Uterus (tissue), 4 donors: ENCODE results near the gene S100A14. TPM values are rescaled to one million over a fixed set of nuclear protein-coding genes. Genes with fewer than 3 reads are reported as not detected.

Experiments used
- DNase-seq, 2 donors: peaks; one replicate each; pipeline ENCODE4 v3.0.0-alpha.2; 2019 to 2020
- H3K27ac ChIP-seq, 2 donors: fragments of 200-600 bp; sonication (generic); 1 replicate in 1 of 2; 2 replicates in 1 of 2; pipeline ENCODE4 v1.5.1; 2016 to 2018
- H3K27me3 ChIP-seq, 2 donors: fragments of 200-600 bp; sonication (generic); one replicate each; pipeline ENCODE4 v1.5.1; 2018 to 2019; ENCODE audit warnings: control low read depth in 1 of 2
- H3K36me3 ChIP-seq, 2 donors: fragments of 200-600 bp; sonication (generic); one replicate each; pipeline ENCODE4 v1.5.1; 2019; ENCODE audit warnings: control low read depth in 1 of 2
- H3K4me1 ChIP-seq, 2 donors: fragments of 200-600 bp; sonication (generic); one replicate each; pipeline ENCODE4 v1.5.1; 2018 to 2019; ENCODE audit warnings: control low read depth in 1 of 2
- H3K4me3 ChIP-seq, 2 donors: fragments of 200-600 bp; sonication (generic); 1 replicate in 1 of 2; 2 replicates in 1 of 2; pipeline ENCODE4 v1.5.1; 2018 to 2019; ENCODE audit warnings: mild to moderate bottlenecking in 1 of 2
- H3K9me3 ChIP-seq, 2 donors: fragments of 200-600 bp; sonication (generic); one replicate each; pipeline ENCODE4 v1.5.1; 2019; ENCODE audit warnings: control low read depth in 1 of 2
- POLR2A ChIP-seq, 2 donors: fragments of 450-650 bp; IDR thresholded peaks; one replicate each; pipeline ENCODE4 v1.6.1; 2016; ENCODE audit warnings: antibody characterized with exemption in 2 of 2, mild to moderate bottlenecking in 1 of 2, moderate library complexity in 1 of 2
- intact Hi-C: fragments of 100-400 bp; cut with DNase I; formaldehyde crosslinking; loops from one replicate; pipeline ENCODE4 v1.15.1; 2023; ENCODE audit warnings: low total_unique reads
- total RNA-seq, 4 donors: library from RNA; depleted of rRNA in 3 of 4; stranded (reverse); fragments of >200 nt in 3 of 4; gene quantifications; one replicate each; pipeline versions ENCODE4 v1.1.0 to v1.2.4, GENCODE V29; 2014 to 2023
- TF ChIP-seq, protein P1 (sequence below), 4 experiments: fragments of 200-600 bp in 2 of 4; fragments of 450-650 bp in 2 of 4; sonication (generic) in 2 of 4; IDR thresholded peaks; one replicate each; pipeline ENCODE4 v1.5.1; 2016 to 2019; ENCODE audit warnings: antibody characterized with exemption in 4 of 4, mild to moderate bottlenecking in 2 of 4, moderate library complexity in 1 of 4
- donor health status: DM: yes; HTN: yes; CAD: no.

The S100A14 gene
- total RNA-seq, 4 donors from 2014 or later: 0.29 to 6.2 TPM; not detected in 2

DNA sequence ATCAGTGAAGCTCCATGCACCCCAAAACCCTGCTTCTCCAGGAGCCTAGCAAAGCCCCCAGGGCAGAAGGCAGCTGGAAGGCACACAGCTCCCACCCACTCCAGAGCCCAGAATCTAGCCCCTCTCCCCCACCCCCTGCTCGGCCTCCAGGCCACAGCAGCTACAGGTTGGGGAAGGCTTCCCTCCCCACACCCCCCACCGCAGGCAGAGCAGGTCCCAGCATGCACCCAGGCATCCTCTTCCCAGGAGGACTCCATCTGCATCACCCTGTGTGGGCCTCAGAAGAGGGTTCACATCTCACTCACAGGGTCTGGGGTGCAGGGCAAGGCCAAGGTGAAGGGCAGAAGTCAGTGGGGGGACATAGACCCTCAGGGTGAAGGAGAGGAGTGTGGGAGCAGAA lies 719 bp downstream of the S100A14 start:
- TF ChIP-seq POLR2A (IDR thresholded peaks at IDR 0.05): no peak
- TF ChIP-seq, protein P1, sequence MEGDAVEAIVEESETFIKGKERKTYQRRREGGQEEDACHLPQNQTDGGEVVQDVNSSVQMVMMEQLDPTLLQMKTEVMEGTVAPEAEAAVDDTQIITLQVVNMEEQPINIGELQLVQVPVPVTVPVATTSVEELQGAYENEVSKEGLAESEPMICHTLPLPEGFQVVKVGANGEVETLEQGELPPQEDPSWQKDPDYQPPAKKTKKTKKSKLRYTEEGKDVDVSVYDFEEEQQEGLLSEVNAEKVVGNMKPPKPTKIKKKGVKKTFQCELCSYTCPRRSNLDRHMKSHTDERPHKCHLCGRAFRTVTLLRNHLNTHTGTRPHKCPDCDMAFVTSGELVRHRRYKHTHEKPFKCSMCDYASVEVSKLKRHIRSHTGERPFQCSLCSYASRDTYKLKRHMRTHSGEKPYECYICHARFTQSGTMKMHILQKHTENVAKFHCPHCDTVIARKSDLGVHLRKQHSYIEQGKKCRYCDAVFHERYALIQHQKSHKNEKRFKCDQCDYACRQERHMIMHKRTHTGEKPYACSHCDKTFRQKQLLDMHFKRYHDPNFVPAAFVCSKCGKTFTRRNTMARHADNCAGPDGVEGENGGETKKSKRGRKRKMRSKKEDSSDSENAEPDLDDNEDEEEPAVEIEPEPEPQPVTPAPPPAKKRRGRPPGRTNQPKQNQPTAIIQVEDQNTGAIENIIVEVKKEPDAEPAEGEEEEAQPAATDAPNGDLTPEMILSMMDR (IDR thresholded peaks at IDR 0.05): no peak
- H3K4me3 ChIP-seq: no peak overlapping the region
- H3K4me1 ChIP-seq: peaks cover 1 to 5% of the 10 kb centered on the region in 2 donors
- H3K27me3 ChIP-seq: no peaks in the 10 kb centered on the region
- no peaks in the 10 kb centered on the region for H3K9me3 ChIP-seq
- intact Hi-C loops: no loop called here
- no peak for DNase-seq
- H3K27ac ChIP-seq: no peak overlapping the region
- H3K36me3 ChIP-seq: no peaks in the 10 kb centered on the region

DNA sequence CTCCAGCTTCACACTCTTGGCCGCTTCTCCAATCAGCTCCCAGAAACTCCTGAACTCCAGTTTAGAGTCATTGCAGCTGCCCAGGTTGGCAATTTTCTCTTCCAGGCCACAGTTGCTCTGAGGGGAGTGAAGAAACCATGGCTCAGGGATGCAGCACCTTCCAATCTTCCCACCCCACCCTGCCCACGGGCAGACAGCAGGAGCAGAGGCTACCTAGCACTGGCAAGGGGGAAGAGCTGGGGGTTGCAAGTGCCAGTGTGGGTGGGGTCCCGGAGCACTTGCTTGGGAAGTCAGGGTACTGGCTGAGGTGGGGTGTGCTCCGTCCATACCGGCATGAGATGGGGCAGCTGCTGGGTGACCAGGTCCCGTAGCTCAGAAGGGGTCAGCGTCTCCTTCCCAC lies 1.2 kb downstream of the S100A14 start:
- Histone ChIP-seq H3K4me3 (no peak overlapping the region), H3K27me3 (no peaks in the 10 kb centered on the region), H3K9me3 (no peaks in the 10 kb centered on the region), H3K4me1 (peaks cover 6 to 7% of the 10 kb centered on the region in 2 donors), H3K27ac (no peak overlapping the region), H3K36me3 (no peaks in the 10 kb centered on the region)
- TF ChIP-seq, protein P1 (IDR thresholded peaks at IDR 0.05): no peak
- no peak for TF ChIP-seq POLR2A (IDR thresholded peaks at IDR 0.05)
- intact Hi-C loops: no loop called here
- DNase-seq: no peak

GRCh38 chr1:153614189-153614900 lies 1.8 kb downstream of the S100A14 start:
- no peaks in the 10 kb centered on the region for H3K27me3 ChIP-seq
- intact Hi-C loops: no loop called here
- H3K4me3 ChIP-seq: no peak overlapping the region
- no peak for DNase-seq
- TF ChIP-seq, protein P1 (IDR thresholded peaks at IDR 0.05): no peak
- TF ChIP-seq POLR2A (IDR thresholded peaks at IDR 0.05): no peak
- no peaks in the 10 kb centered on the region for H3K9me3 ChIP-seq
- no peak overlapping the region for H3K27ac ChIP-seq
- H3K36me3 ChIP-seq: no peaks in the 10 kb centered on the region
- peaks cover 7 to 8% of the 10 kb centered on the region in 2 donors for H3K4me1 ChIP-seq

DNA sequence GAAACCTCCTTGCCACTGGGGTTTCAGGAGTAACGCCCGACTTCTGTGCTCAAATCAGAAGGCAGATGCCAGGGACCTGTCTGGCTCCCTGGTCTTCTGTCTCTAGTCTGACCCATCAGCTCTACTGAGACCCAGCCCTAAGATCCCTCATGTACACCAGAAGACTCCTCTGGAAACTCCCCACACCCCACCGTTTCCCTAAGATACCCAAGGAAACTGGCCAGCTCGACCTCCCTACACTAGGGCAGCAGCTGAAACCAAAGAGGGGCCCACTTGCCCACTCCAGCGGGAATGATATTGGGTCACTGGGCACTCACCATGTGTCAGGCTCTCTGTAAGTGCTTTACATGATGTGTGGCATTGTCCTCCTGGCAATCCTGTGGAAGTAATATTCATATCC lies 2.7 kb downstream of the S100A14 start:
- Histone ChIP-seq H3K4me1 (peaks cover 7 to 8% of the 10 kb centered on the region in 2 donors), H3K36me3 (no peaks in the 10 kb centered on the region), H3K27me3 (no peaks in the 10 kb centered on the region), H3K9me3 (no peaks in the 10 kb centered on the region), H3K27ac (peak overlapping the region; percentile 90 to 94), H3K4me3 (peak overlapping the region in 1 of 2 donors; percentile 59)
- intact Hi-C loops: no loop called here
- no peak for DNase-seq
- no peak for TF ChIP-seq POLR2A (IDR thresholded peaks at IDR 0.05)
- TF ChIP-seq, protein P1 (IDR thresholded peaks at IDR 0.05): no peak

DNA sequence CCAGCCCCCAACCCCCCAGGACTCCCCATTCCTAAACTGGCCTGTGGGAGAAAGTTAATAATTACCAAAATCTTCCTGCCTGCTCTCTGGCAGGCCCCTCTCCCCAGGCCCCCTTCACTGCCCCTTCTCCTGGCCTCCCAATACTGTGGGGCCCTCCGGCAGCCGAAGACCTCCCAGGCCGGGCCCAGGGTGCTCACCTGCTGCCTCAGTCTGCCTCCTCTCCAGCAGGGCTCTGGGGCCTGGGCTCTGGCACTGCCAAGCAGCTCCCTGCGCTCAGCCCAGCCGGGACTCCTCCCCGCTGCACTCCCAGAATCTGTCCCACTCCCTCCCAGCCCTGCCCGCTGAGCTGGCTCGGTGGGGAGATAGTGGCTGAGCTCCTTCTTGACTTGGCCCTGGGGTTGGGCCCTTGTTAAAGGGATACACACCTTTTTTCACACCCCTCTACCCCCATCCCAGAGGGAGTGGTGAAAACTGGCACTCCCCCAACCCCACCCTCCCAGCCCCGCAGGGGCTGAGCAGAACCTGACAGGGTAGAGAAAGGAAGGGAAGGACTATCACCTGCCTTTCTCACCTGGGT lies 3.3 kb downstream of the S100A14 start, which contains the start of gene S100A16:
Gene S100A16 (minus strand): TSS at position 383 of the 577 bp plus-strand sequence. CDS start 4,986 bp downstream, outside the sequence.
- Histone ChIP-seq H3K27ac (peak within 1 kb of the TSS; percentile 90 to 94), H3K9me3 (no peaks in the 10 kb centered on the region), H3K4me3 (peak within 1 kb of the TSS; percentile 59 to 66), H3K36me3 (no peaks in the 10 kb centered on the region), H3K27me3 (no peaks in the 10 kb centered on the region), H3K4me1 (peaks cover 8% of the 10 kb centered on the region in 2 donors)
- TF ChIP-seq, protein P1 (IDR thresholded peaks at IDR 0.05): no peak
- TF ChIP-seq POLR2A (IDR thresholded peaks at IDR 0.05): peak; percentile 51 to 80
- intact Hi-C loops: no loop called here
- DNase-seq: peak; percentile 81
